OCI-LY7 (cell line): ENCODE measurements around the gene ARHGEF40.

ENCODE experiments used
- EZH2phosphoT487 ChIP-seq: fragments of 200-600 bp; sonication (generic); IDR thresholded peaks from 2 replicates; pipeline ENCODE4 v1.6.1; 2018; ENCODE audit warnings: low read depth, borderline replicate concordance, mild to moderate bottlenecking, mixed run types, antibody characterized with exemption, low read length, moderate library complexity, mixed read lengths
- TF ChIP-seq, protein P1 (sequence below): fragments of 200-600 bp; sonication (generic); conservative IDR thresholded peaks from 2 replicates; pipeline ENCODE4 v1.5.1; 2014; ENCODE audit warnings: mild to moderate bottlenecking, antibody characterized with exemption, low read length, moderate library complexity, mixed read lengths

DNA sequence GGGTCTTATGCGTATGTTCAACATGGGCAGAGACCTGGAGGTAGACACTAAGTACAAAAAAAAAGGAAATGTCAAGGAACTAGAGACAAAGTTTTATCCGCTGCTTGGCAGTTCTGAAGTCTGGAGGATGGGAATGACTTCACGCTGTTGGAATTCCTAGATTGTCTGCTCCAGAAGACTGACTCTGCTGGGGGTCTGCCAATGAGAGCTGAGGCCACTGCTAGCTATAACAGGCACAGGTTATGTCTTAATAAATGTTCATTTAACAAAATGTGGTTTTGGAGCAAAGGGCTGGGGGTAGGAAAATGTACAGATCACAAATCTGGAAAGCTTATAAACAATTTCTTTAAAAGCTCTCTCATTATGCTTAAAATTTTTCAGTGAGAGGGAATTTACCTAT lies 6.6 kb upstream of the ARHGEF40 start:
- TF ChIP-seq, protein P1, sequence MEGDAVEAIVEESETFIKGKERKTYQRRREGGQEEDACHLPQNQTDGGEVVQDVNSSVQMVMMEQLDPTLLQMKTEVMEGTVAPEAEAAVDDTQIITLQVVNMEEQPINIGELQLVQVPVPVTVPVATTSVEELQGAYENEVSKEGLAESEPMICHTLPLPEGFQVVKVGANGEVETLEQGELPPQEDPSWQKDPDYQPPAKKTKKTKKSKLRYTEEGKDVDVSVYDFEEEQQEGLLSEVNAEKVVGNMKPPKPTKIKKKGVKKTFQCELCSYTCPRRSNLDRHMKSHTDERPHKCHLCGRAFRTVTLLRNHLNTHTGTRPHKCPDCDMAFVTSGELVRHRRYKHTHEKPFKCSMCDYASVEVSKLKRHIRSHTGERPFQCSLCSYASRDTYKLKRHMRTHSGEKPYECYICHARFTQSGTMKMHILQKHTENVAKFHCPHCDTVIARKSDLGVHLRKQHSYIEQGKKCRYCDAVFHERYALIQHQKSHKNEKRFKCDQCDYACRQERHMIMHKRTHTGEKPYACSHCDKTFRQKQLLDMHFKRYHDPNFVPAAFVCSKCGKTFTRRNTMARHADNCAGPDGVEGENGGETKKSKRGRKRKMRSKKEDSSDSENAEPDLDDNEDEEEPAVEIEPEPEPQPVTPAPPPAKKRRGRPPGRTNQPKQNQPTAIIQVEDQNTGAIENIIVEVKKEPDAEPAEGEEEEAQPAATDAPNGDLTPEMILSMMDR: no peak
- TF ChIP-seq EZH2phosphoT487: no peak
